HFF-Myc (cell line): ENCODE measurements around the gene VIM.

Experiments
- DNase-seq: peaks from one replicate; pipeline ENCODE4 v3.0.0-alpha.2; 2011; ENCODE audit warnings: low read depth; ENCODE audit errors: extremely low read depth
- H3K4me3 ChIP-seq: replicated peaks from 2 replicates; pipeline ENCODE4 v1.5.1; 2011; ENCODE audit warnings: low read depth, mild to moderate bottlenecking, control low read depth, low read length
- TF ChIP-seq, protein P1 (sequence below): IDR thresholded peaks from 2 replicates; pipeline ENCODE4 v1.5.1; 2012; ENCODE audit warnings: mild to moderate bottlenecking, low read depth, low read length, control low read depth; ENCODE audit errors: missing control alignments

VIM gene

DNA sequence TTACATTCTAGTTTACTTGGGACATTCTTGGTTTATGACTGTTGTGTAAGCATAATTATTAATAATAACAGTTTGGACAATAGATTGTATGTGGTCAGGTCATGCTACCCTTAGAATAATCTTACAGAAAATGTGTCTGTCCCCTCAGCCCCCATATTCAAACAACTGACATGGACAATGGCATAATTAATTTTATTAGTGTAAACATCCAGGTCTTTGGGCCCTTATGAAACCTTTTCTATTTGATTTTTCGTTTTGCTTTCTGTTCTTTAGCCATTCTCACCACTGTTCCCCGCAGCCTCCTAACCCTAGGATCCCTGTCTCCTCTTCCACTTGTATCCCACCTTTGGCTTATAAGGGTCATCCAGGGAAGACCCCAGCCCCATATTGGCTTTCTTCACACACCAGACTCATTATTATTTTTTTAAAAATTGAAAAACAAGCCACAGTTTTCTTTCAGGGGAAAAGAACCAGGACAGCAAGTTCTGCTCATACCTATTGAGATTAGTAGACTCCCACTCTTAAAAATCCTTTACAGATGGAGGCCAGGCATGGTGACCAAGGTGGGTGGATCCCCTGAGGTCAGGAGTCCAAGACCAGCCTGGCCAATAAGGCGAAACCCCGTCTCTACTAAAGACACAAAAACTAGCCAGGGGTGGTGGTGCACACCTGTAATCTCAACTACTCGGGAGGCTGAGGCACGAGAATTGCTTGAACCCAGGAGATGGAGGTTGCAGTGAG is 11.5 kb downstream of the VIM start:
- TF ChIP-seq, protein P1, sequence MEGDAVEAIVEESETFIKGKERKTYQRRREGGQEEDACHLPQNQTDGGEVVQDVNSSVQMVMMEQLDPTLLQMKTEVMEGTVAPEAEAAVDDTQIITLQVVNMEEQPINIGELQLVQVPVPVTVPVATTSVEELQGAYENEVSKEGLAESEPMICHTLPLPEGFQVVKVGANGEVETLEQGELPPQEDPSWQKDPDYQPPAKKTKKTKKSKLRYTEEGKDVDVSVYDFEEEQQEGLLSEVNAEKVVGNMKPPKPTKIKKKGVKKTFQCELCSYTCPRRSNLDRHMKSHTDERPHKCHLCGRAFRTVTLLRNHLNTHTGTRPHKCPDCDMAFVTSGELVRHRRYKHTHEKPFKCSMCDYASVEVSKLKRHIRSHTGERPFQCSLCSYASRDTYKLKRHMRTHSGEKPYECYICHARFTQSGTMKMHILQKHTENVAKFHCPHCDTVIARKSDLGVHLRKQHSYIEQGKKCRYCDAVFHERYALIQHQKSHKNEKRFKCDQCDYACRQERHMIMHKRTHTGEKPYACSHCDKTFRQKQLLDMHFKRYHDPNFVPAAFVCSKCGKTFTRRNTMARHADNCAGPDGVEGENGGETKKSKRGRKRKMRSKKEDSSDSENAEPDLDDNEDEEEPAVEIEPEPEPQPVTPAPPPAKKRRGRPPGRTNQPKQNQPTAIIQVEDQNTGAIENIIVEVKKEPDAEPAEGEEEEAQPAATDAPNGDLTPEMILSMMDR = no peak
- DNase-seq = no peak

DNA sequence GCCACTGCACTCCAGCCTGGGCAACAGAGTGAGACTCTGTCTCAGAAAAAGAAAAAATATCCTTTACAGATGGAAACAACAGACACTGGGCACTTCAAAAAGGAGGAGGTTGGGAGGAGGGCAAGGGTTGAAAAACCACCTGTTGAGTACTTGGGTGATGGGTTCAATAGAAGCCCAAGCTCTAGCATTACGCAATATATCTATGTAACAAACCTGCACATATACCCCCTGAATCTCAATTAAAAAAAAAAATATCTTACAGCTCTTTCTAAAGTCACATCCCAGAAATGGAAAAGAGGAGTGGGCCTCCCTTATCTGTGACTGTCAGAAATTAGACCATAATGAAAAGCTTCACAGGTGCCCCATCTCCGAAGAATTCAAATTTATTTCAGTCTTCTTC is 12.1 kb downstream of the VIM start:
- TF ChIP-seq, protein P1 = no peak
- H3K4me3 ChIP-seq = no peak overlapping the region
- DNase-seq = no peak

More for the DNA sequence above, 11.5 kb downstream of the VIM start:
- H3K4me3 ChIP-seq = no peak overlapping the region

DNA sequence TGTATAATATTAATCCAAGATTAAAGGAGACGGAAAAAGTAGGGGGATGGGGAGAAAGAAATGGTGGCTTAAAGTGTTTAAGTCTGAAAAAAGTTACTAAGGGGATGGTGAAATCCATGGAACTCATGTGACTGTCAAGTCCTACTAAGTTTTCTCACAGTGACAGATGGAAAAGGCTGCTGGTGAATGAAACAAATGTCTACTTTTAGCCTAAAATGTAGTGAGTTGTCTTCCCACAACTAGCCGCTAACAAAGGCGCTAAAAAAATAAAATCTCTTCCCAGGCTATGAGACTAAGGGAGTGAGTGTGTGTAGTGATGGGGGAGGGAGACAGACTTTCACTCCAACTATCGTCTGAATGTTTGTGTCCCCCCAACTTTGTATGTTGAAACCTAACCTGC is 12.6 kb downstream of the VIM start:
- no peak overlapping the region for H3K4me3 ChIP-seq
- TF ChIP-seq, protein P1 = no peak
- no peak for DNase-seq

DNA sequence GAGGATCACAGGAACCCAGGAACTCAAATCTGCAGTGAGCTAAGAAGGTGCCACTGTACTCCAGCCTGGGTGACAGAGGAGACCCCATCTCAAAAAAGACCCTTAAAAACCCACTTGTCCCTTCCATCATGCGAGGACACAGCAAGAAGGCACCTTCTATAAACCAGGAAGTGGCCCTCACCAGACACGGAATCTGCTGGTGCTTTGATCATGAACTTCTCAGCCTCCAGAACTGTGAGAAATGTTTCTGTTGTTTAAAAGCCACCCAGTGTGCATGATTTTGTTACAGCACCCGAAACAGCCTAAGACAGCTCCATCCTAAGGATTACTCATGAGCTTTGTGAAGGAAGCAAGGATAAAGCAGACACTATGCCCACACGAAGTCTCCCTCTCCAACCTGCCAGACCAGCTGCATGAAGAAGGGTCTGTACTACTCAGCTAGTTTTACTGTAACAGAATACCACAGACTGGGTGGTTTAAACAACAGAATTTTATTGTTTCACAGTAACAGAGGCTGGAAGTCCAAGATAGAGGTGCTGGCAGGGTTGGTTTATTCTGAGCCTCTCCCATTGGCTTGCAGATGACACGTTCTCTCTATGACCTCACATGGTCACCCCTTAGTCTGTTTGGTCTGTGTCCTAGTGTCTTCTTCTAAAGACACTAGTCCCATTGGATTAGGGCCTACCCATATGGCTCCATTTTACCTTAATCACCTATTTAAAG is 13.7 kb downstream of the VIM start:
- H3K4me3 ChIP-seq = no peak overlapping the region
- DNase-seq = no peak
- TF ChIP-seq, protein P1 = no peak

DNA sequence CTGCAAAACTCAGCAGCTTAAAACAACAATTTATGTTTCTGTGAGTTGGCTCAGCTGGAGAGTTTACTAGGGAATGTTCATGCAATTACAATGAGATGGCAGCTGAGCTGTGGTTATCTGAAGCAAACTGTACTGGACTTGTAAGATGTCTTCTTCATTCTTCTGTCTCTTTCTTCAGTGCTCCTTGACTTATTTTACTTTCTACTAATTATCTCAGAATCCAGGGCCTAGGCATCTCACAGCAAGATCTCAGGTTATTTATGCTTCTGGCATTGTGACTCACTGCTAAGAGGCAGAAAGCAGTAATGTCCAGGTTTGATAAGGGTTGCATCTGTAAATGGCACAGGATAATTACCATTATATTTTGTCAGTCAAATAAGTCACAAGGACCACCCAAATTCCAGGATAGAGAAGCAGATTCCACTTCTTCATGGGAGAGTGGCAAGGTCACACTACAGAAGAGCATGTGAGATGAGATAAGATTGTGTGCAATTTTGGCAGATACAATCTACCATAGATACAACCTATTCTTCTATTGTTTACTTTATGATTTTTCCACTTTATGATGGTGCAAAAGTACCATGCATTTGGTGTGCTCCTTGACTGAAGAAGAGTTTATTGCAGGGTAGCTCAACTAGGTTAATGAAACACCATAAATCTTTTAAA is 16.8 kb downstream of the VIM start:
- DNase-seq = no peak
- no peak overlapping the region for H3K4me3 ChIP-seq
- TF ChIP-seq, protein P1 = no peak

DNA sequence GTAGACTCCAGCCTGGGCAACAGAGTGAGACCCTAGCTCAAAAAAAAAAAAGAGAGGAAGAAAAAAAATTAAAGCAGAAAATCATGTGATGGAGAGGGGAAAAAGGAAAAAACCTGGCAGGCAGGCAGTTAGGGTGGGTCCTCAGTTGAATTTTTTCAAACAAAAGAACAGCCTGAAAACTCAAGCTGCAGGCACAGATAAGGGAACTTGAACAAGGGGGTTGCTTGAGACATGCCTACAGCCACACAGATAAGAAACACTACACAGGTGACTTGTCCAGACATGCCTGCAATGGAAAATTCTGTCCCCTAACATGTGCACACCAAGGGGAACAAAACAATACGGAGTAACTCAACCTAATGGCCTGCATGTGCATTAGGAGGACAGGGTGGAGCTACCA is 19.2 kb downstream of the VIM start:
- H3K4me3 ChIP-seq = no peak overlapping the region
- TF ChIP-seq, protein P1 = no peak
- DNase-seq = no peak
